ENCODE results near the gene RAB6B. TPM values are rescaled to one million over a fixed set of nuclear protein-coding genes. Genes with fewer than 3 reads are reported as not detected.

RAB6B gene
- total and polyA plus RNA-seq, 2 of the 4 experiments (the other 2 are of a cell fraction) = 0.18 to 1.2 TPM

DNA sequence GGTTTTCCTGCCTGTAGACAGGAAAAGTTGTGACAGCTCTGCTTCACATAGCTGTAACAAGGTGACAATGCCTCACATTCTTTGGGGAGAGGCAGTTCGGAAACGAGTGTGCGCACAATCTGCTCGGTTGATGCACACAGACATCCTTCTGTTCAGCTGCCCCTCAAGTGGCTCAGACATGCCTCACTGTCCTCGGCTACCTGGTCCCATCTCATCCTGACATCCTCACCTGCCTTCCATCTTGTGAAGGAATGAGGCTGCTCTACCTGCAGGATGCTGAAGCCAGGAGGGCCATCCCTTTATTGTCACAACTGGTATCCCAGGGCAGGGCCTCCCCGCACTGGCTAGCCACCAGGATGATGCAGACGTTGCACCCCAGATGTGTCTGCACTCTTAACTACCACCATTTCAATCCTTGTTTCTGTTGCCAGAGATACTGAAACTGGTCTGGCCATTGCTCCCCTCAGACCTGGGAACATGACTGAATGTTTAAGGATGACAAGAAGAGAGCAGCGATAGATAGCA is 70.7 kb downstream of the RAB6B start:
- in situ Hi-C loops (cut with MboI; ENCODE audit: low sequenced_read_pairs) (loop anchor here (10.0 to 25.0 kb wide), 3 partner anchors 363 to 662 kb away; partner anchors contain the start of genes ANAPC13 and CEP63), intact Hi-C loops (cut with micrococcal nuclease) (loop anchor here (5.0 kb wide), 1 partner anchor 387 kb away; no protein-coding TSS in a partner anchor), dilution Hi-C loops (cut with HindIII; ENCODE audit: low sequenced_read_pairs, unreplicated experiment) (no loop called here)
- Histone ChIP-seq H2BK15ac (ENCODE audit: low read depth, low read length) (no peak overlapping the region), H2BK120ac (ENCODE audit: low read depth, low read length) (no peak overlapping the region), H2AFZ (replicated peaks; ENCODE audit: low read length, poor library complexity) (no peak overlapping the region), H4K8ac (ENCODE audit: low read depth in 2 of 2, low read length in 2 of 2) (no peak overlapping the region), H3K14ac (replicated peaks; ENCODE audit: low read depth, low read length) (no peak overlapping the region), H3K4me2 (ENCODE audit: low read depth, low read length) (no peak overlapping the region), H3K4me1 (ENCODE audit: control insufficient read depth, insufficient read depth, low read length) (no peaks in the 10 kb centered on the region), H2BK20ac (ENCODE audit: low read depth, low read length) (no peak overlapping the region), H3K4me3 (ENCODE audit: insufficient read depth, low read depth, low read length) (no peak overlapping the region), H4K91ac (ENCODE audit: insufficient read depth, low read depth, low read length) (no peak overlapping the region), H3K9me1 (ENCODE audit: insufficient read depth, low read length) (peaks cover 19% of the 10 kb centered on the region), H3K79me1 (ENCODE audit: low read depth in 1 of 2, low read length in 2 of 2) (peaks cover 0 to 3% of the 10 kb centered on the region in 2 experiments; a peak in 3 of 4 replicates), H3K36me3 (ENCODE audit: control insufficient read depth, insufficient read depth, low read length) (peaks cover 31% of the 10 kb centered on the region), H2BK5ac (ENCODE audit: low read depth, low read length, poor library complexity, severe bottlenecking) (no peak overlapping the region), H3K9me3 (ENCODE audit: control insufficient read depth, insufficient read depth, low read length) (no peaks in the 10 kb centered on the region), H2AK5ac (ENCODE audit: low read depth, low read length) (no peak overlapping the region), H3K56ac (ENCODE audit: extremely low read depth, insufficient read depth, low read length) (no peak overlapping the region), H3K23ac (ENCODE audit: low read depth, low read length) (no peak overlapping the region), H4K5ac (ENCODE audit: low read depth, low read length) (no peak overlapping the region), H3K4ac (ENCODE audit: low read depth, low read length) (no peak overlapping the region), H3K27ac (ENCODE audit: insufficient read depth, low read length) (no peak overlapping the region), H3K27me3 (ENCODE audit: control insufficient read depth, insufficient read depth, low read length) (peaks cover 3% of the 10 kb centered on the region), H3K9ac (ENCODE audit: low read depth, low read length) (no peak overlapping the region), H3K18ac (ENCODE audit: low read depth, low read length) (no peak overlapping the region), H2AK9ac (replicated peaks; ENCODE audit: low read depth, low read length, poor library complexity) (no peak overlapping the region), H4K20me1 (ENCODE audit: insufficient read depth, low read length) (peaks cover 6% of the 10 kb centered on the region)
- ChIA-PET POLR2A (ENCODE audit: unreplicated experiment) (no interaction called here), CTCF (no interaction called here)
- ATAC-seq (ENCODE audit: low read depth) (no peak), DNase-seq (no peak)
- TF ChIP-seq POLR2A (IDR thresholded peaks at IDR 0.05; ENCODE audit: low read depth, low read length) (no peak), CEBPB (IDR thresholded peaks at IDR 0.05; ENCODE audit: low read depth, low read length) (no peak), FOS (IDR thresholded peaks at IDR 0.05; ENCODE audit: low read depth, low read length) (no peak), RCOR1 (IDR thresholded peaks at IDR 0.05; ENCODE audit: insufficient replicate concordance, low read length) (no peak), CTCF (conservative IDR thresholded peaks at IDR 0.05; ENCODE audit: low read depth, low read length) (no peak), NFE2L2 (IDR thresholded peaks at IDR 0.05; ENCODE audit: low read depth, low read length) (no peak), RFX5 (IDR thresholded peaks at IDR 0.05; ENCODE audit: low read depth, low read length) (no peak), CHD1 (IDR thresholded peaks at IDR 0.05; ENCODE audit: low read depth, low read length) (no peak), MXI1 (IDR thresholded peaks at IDR 0.05; ENCODE audit: borderline replicate concordance, low read depth, low read length) (no peak), BHLHE40 (IDR thresholded peaks at IDR 0.05; ENCODE audit: low read depth, low read length) (no peak), MAFK (IDR thresholded peaks at IDR 0.05; ENCODE audit: low read depth, low read length) (no peak), MAZ (IDR thresholded peaks at IDR 0.05; ENCODE audit: borderline replicate concordance, low read depth, low read length) (no peak), RAD21 (IDR thresholded peaks at IDR 0.05; ENCODE audit: low read length) (no peak), SMC3 (IDR thresholded peaks at IDR 0.05; ENCODE audit: low read depth, low read length) (no peak)
- TF ChIP-seq, protein P1, sequence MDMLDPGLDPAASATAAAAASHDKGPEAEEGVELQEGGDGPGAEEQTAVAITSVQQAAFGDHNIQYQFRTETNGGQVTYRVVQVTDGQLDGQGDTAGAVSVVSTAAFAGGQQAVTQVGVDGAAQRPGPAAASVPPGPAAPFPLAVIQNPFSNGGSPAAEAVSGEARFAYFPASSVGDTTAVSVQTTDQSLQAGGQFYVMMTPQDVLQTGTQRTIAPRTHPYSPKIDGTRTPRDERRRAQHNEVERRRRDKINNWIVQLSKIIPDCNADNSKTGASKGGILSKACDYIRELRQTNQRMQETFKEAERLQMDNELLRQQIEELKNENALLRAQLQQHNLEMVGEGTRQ (IDR thresholded peaks at IDR 0.05; ENCODE audit: low read depth, low read length) = no peak
- TF ChIP-seq, protein P2, sequence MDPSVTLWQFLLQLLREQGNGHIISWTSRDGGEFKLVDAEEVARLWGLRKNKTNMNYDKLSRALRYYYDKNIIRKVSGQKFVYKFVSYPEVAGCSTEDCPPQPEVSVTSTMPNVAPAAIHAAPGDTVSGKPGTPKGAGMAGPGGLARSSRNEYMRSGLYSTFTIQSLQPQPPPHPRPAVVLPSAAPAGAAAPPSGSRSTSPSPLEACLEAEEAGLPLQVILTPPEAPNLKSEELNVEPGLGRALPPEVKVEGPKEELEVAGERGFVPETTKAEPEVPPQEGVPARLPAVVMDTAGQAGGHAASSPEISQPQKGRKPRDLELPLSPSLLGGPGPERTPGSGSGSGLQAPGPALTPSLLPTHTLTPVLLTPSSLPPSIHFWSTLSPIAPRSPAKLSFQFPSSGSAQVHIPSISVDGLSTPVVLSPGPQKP (IDR thresholded peaks at IDR 0.05; ENCODE audit: borderline replicate concordance, low read depth, low read length) = no peak
- BruUV-seq (replicated peaks) = no TSS peak
- WGBS, 2 experiments (ENCODE audit: extremely low coverage in 2 of 2, insufficient read length in 1 of 2) = no CpG with 5 or more reads among the region's 8 CpGs
